Measurements from ENCODE around the gene SGSM1. TPM values are rescaled to one million over a fixed set of nuclear protein-coding genes. Genes with fewer than 3 reads are reported as not detected.

The SGSM1 gene
- total and polyA plus RNA-seq, 2 of the 4 experiments (the other 2 are of a cell fraction) = not detected

DNA sequence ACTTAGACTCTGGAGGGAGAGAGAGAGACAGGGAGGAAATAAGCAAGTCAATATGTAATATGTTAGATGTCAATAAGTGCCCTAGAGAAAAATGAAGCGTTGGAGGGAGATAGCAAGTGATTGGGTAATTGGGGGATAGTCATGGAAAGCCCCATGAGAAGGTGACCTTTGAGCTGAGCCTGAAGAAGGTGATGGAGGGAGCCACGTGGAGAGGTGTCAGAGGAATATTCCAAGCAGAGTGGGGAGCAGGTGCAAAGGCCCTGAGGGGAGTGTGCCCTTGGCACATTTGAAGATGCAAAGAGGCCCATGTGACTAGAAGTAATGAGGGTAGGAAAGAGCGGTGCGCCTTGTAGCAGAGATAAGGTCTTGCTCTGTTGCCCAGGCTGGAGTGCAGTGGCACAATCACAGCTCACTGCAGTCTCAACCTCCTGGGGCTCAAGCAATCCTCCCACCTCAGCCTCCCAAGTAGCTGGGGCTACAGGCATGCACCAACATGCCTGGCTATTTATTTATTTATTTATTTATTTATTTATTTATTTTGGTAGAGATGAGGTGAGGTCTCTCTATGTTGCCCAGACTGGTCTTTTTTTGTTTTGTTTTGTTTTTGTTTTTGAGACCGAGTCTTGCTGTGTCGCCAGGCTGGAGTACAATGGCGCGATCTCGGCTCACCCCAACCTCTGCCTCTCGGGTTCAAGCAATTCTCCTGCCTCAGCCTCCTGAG, 138.4 kb downstream of the SGSM1 start:
- Histone ChIP-seq H2BK120ac (ENCODE audit: low read depth, low read length) (no peak overlapping the region), H3K14ac (replicated peaks; ENCODE audit: low read depth, low read length) (no peak overlapping the region), H2BK15ac (ENCODE audit: low read depth, low read length) (no peak overlapping the region), H3K4ac (ENCODE audit: low read depth, low read length) (no peak overlapping the region), H2BK20ac (ENCODE audit: low read depth, low read length) (no peak overlapping the region), H3K79me1 (ENCODE audit: low read depth in 1 of 2, low read length in 2 of 2) (no peaks in the 10 kb centered on the region), H3K9me1 (ENCODE audit: insufficient read depth, low read length) (no peaks in the 10 kb centered on the region), H4K8ac (ENCODE audit: low read depth in 2 of 2, low read length in 2 of 2) (no peak overlapping the region), H2AFZ (replicated peaks; ENCODE audit: low read length, poor library complexity) (no peak overlapping the region), H2AK5ac (ENCODE audit: low read depth, low read length) (no peak overlapping the region), H4K91ac (ENCODE audit: insufficient read depth, low read depth, low read length) (no peak overlapping the region), H3K56ac (ENCODE audit: extremely low read depth, insufficient read depth, low read length) (no peak overlapping the region), H3K23ac (ENCODE audit: low read depth, low read length) (no peak overlapping the region), H3K18ac (ENCODE audit: low read depth, low read length) (no peak overlapping the region), H2AK9ac (replicated peaks; ENCODE audit: low read depth, low read length, poor library complexity) (no peak overlapping the region), H3K4me3 (ENCODE audit: insufficient read depth, low read depth, low read length) (no peak overlapping the region), H4K5ac (ENCODE audit: low read depth, low read length) (no peak overlapping the region), H3K27ac (ENCODE audit: insufficient read depth, low read length) (no peak overlapping the region), H3K4me1 (ENCODE audit: control insufficient read depth, insufficient read depth, low read length) (no peaks in the 10 kb centered on the region), H2BK5ac (ENCODE audit: low read depth, low read length, poor library complexity, severe bottlenecking) (no peak overlapping the region), H3K4me2 (ENCODE audit: low read depth, low read length) (no peak overlapping the region), H3K36me3 (ENCODE audit: control insufficient read depth, insufficient read depth, low read length) (no peaks in the 10 kb centered on the region), H4K20me1 (ENCODE audit: insufficient read depth, low read length) (no peaks in the 10 kb centered on the region), H3K9ac (ENCODE audit: low read depth, low read length) (no peak overlapping the region), H3K27me3 (ENCODE audit: control insufficient read depth, insufficient read depth, low read length) (no peaks in the 10 kb centered on the region; the same call in 1 of the 2 replicates), H3K9me3 (ENCODE audit: control insufficient read depth, insufficient read depth, low read length) (no peaks in the 10 kb centered on the region)
- BruUV-seq (replicated peaks) = no TSS peak
- TF ChIP-seq CHD1 (IDR thresholded peaks at IDR 0.05; ENCODE audit: low read depth, low read length) = no peak
- no peak for TF ChIP-seq RCOR1 (IDR thresholded peaks at IDR 0.05; ENCODE audit: insufficient replicate concordance, low read length)
- TF ChIP-seq ELK1 (IDR thresholded peaks at IDR 0.05; ENCODE audit: borderline replicate concordance, low read depth, low read length) = no peak
- TF ChIP-seq MAZ (IDR thresholded peaks at IDR 0.05; ENCODE audit: borderline replicate concordance, low read depth, low read length) = no peak
- TF ChIP-seq RAD21 (IDR thresholded peaks at IDR 0.05; ENCODE audit: low read length) = no peak
- TF ChIP-seq POLR2A (IDR thresholded peaks at IDR 0.05; ENCODE audit: low read depth, low read length) = no peak
- TF ChIP-seq BHLHE40 (IDR thresholded peaks at IDR 0.05; ENCODE audit: low read depth, low read length) = no peak
- no peak for TF ChIP-seq USF2 (IDR thresholded peaks at IDR 0.05; ENCODE audit: low read depth, low read length)
- ChIA-PET POLR2A (ENCODE audit: unreplicated experiment) (no interaction called here), CTCF (interaction anchor here (1.1 kb wide), 1 partner anchor 105 kb away, joined by 3 read pairs; no protein-coding TSS in a partner anchor)
- dilution Hi-C loops (cut with HindIII; ENCODE audit: low sequenced_read_pairs, unreplicated experiment) (no loop called here), intact Hi-C loops (cut with micrococcal nuclease) (no loop called here), in situ Hi-C loops (cut with MboI; ENCODE audit: low sequenced_read_pairs) (loop anchor here (10.0 kb wide), 1 partner anchor 100 kb away; no protein-coding TSS in a partner anchor)
- ATAC-seq (ENCODE audit: low read depth) (no peak), DNase-seq (no peak)
- 65% methylated on average over 7 of the region's 10 CpGs; no CpG with 5 or more reads in 1 of the 2 experiments for WGBS, 2 experiments (ENCODE audit: extremely low coverage in 2 of 2, insufficient read length in 1 of 2)

All from IMR-90 (cell line).